Epithelial cell of esophagus (primary cell): ENCODE results near the gene HS3ST4.

Experiments
- DNase-seq: peaks from one replicate; pipeline ENCODE4 v3.0.0; 2010; ENCODE audit warnings: low read depth
- H3K4me3 ChIP-seq: 2 replicates; pipeline ENCODE4 v1.5.1; 2011; ENCODE audit warnings: mild to moderate bottlenecking, low read length, control low read depth
- CTCF ChIP-seq: IDR thresholded peaks from 2 replicates; pipeline ENCODE4 v1.5.1; 2011; ENCODE audit warnings: low read depth, mild to moderate bottlenecking, low read length, control low read depth, inconsistent platforms; ENCODE audit not compliant: insufficient read depth; ENCODE audit errors: missing control alignments

Gene HS3ST4

GRCh38 chr16:25957707-25958106 is 265.9 kb downstream of the HS3ST4 start:
- TF ChIP-seq CTCF = no peak
- H3K4me3 ChIP-seq = no peak overlapping the region
- DNase-seq = no peak

GRCh38 chr16:25959221-25959620 is 267.5 kb downstream of the HS3ST4 start:
- H3K4me3 ChIP-seq = no peak overlapping the region
- no peak for DNase-seq
- no peak for TF ChIP-seq CTCF

GRCh38 chr16:25966172-25967097 is 274.7 kb downstream of the HS3ST4 start:
- TF ChIP-seq CTCF = no peak
- no peak for DNase-seq
- no peak overlapping the region for H3K4me3 ChIP-seq

GRCh38 chr16:25977121-25977520 is 285.4 kb downstream of the HS3ST4 start:
- H3K4me3 ChIP-seq = no peak overlapping the region
- TF ChIP-seq CTCF = no peak
- DNase-seq = no peak

- no peak for DNase-seq
- no peak for TF ChIP-seq CTCF
Observed at GRCh38 chr16:25978218-25978617, 286.5 kb downstream of the HS3ST4 start.

GRCh38 chr16:25988084-25988483 is 296.3 kb downstream of the HS3ST4 start:
- DNase-seq = no peak
- H3K4me3 ChIP-seq = no peak overlapping the region
- TF ChIP-seq CTCF = no peak

More at GRCh38 chr16:25978218-25978617, 286.5 kb downstream of the HS3ST4 start:
- H3K4me3 ChIP-seq = no peak overlapping the region

GRCh38 chr16:25988882-25989281 is 297.1 kb downstream of the HS3ST4 start:
- DNase-seq = no peak
- TF ChIP-seq CTCF = no peak
- no peak overlapping the region for H3K4me3 ChIP-seq
